Measurements from ENCODE around the gene DCN. TPM values are rescaled to one million over a fixed set of nuclear protein-coding genes. Genes with fewer than 3 reads are reported as not detected.

DCN gene
- total RNA-seq, 1 donor from 2014 or later: not detected

DNA sequence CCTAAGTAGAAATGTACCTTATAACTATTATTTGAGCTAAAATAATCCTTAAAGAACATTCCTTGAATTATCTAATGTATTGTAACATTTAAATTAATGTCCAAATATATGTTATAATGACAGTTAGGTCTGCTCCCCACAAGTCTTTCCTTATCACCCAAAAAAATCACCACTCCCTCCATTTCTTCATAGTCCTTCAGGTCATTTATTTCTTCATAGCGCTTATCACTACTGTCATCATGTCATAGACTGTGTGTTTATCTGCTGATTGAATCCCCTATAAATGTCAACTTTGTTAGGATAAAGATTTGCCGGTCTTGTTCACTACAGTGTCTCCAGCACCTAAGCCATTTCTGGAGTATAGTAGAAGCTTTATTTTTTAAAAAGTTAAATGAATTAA, 83.3 kb downstream of the DCN start:
- Histone ChIP-seq H3F3A (ENCODE audit: low read depth) (no peaks in the 10 kb centered on the region), H3K4me2 (no peak overlapping the region), H3K27me3 (no peaks in the 10 kb centered on the region), H3K27ac (no peak overlapping the region), H3K9me3 (ENCODE audit: low read depth) (no peaks in the 10 kb centered on the region), H3K4me3 (no peak overlapping the region), H3K79me2 (ENCODE audit: low read depth) (no peaks in the 10 kb centered on the region), H3K4me1 (no peaks in the 10 kb centered on the region), H3K36me3 (no peaks in the 10 kb centered on the region), H2AFZ (replicated peaks) (no peak overlapping the region), H4K20me1 (ENCODE audit: low read depth) (no peaks in the 10 kb centered on the region), H3K9ac (no peak overlapping the region)
- DNase-seq (ENCODE audit: low spot score): no peak
- Mint-ChIP-seq H3K27me3 (ENCODE audit: insufficient read depth, low read depth) (no peaks in the 10 kb centered on the region), H3K4me3 (no peak overlapping the region), H3K36me3 (no peaks in the 10 kb centered on the region), H3K9me3 (no peaks in the 10 kb centered on the region), H3K27ac (peak overlapping the region; percentile 74), H3K4me1 (peaks cover 3% of the 10 kb centered on the region)
- TF ChIP-seq EZH2 (IDR thresholded peaks at IDR 0.05) (no peak), EZH2phosphoT487 (IDR thresholded peaks at IDR 0.05) (no peak)
- TF ChIP-seq, protein P1, sequence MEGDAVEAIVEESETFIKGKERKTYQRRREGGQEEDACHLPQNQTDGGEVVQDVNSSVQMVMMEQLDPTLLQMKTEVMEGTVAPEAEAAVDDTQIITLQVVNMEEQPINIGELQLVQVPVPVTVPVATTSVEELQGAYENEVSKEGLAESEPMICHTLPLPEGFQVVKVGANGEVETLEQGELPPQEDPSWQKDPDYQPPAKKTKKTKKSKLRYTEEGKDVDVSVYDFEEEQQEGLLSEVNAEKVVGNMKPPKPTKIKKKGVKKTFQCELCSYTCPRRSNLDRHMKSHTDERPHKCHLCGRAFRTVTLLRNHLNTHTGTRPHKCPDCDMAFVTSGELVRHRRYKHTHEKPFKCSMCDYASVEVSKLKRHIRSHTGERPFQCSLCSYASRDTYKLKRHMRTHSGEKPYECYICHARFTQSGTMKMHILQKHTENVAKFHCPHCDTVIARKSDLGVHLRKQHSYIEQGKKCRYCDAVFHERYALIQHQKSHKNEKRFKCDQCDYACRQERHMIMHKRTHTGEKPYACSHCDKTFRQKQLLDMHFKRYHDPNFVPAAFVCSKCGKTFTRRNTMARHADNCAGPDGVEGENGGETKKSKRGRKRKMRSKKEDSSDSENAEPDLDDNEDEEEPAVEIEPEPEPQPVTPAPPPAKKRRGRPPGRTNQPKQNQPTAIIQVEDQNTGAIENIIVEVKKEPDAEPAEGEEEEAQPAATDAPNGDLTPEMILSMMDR (IDR thresholded peaks at IDR 0.05): no peak

GRCh38 chr12:91098941-91099340, 83.7 kb downstream of the DCN start:
- Histone ChIP-seq H3K36me3 (no peaks in the 10 kb centered on the region), H3K27ac (no peak overlapping the region), H3K4me2 (no peak overlapping the region), H3K4me3 (no peak overlapping the region), H2AFZ (replicated peaks) (no peak overlapping the region), H4K20me1 (ENCODE audit: low read depth) (no peaks in the 10 kb centered on the region), H3K4me1 (no peaks in the 10 kb centered on the region), H3K79me2 (ENCODE audit: low read depth) (no peaks in the 10 kb centered on the region), H3K9me3 (ENCODE audit: low read depth) (no peaks in the 10 kb centered on the region), H3K9ac (no peak overlapping the region), H3K27me3 (no peaks in the 10 kb centered on the region), H3F3A (ENCODE audit: low read depth) (no peaks in the 10 kb centered on the region)
- TF ChIP-seq, protein P1 (IDR thresholded peaks at IDR 0.05): no peak
- TF ChIP-seq EZH2 (IDR thresholded peaks at IDR 0.05): no peak
- TF ChIP-seq EZH2phosphoT487 (IDR thresholded peaks at IDR 0.05): no peak
- no peak overlapping the region for H3K4me3 Mint-ChIP-seq
- DNase-seq (ENCODE audit: low spot score): no peak
- no peaks in the 10 kb centered on the region for H3K9me3 Mint-ChIP-seq
- H3K27ac Mint-ChIP-seq: no peak overlapping the region
- H3K36me3 Mint-ChIP-seq: no peaks in the 10 kb centered on the region
- no peaks in the 10 kb centered on the region for H3K27me3 Mint-ChIP-seq (ENCODE audit: insufficient read depth, low read depth)
- H3K4me1 Mint-ChIP-seq: peaks cover 3% of the 10 kb centered on the region

DNA sequence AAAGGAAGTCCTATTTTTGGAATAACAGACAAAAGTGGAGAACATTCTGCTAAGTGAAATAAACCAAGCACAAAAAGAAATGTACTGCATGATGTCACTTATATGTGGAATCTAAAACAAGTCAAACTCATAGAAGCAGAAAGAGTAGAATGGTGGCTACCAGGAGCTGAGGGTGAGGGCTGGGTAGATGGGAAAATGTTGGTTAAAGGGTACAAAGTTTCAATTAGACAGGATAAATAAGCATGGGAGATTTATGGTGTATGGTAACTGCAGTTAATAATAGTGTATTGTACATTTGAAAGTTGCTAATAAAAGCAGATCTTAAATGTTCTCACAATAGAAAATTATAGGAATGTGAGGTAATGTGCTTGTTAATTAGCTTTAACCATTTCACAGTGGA, 84.2 kb downstream of the DCN start:
- no peak overlapping the region for H3K27ac Mint-ChIP-seq
- no peak overlapping the region for H2AFZ ChIP-seq (replicated peaks)
- H3K27me3 ChIP-seq: no peaks in the 10 kb centered on the region
- H3K9ac ChIP-seq: no peak overlapping the region
- H3K4me2 ChIP-seq: no peak overlapping the region
- H3K4me3 Mint-ChIP-seq: no peak overlapping the region
- no peak for DNase-seq (ENCODE audit: low spot score)
- no peak overlapping the region for H3K4me3 ChIP-seq
- no peaks in the 10 kb centered on the region for H4K20me1 ChIP-seq (ENCODE audit: low read depth)
- no peaks in the 10 kb centered on the region for H3K36me3 Mint-ChIP-seq
- H3K9me3 Mint-ChIP-seq: no peaks in the 10 kb centered on the region
- no peak overlapping the region for H3K27ac ChIP-seq
- no peaks in the 10 kb centered on the region for H3K4me1 ChIP-seq
- no peaks in the 10 kb centered on the region for H3K79me2 ChIP-seq (ENCODE audit: low read depth)
- no peaks in the 10 kb centered on the region for H3F3A ChIP-seq (ENCODE audit: low read depth)
- H3K9me3 ChIP-seq (ENCODE audit: low read depth): no peaks in the 10 kb centered on the region
- H3K27me3 Mint-ChIP-seq (ENCODE audit: insufficient read depth, low read depth): no peaks in the 10 kb centered on the region
- no peaks in the 10 kb centered on the region for H3K36me3 ChIP-seq
- H3K4me1 Mint-ChIP-seq: peaks cover 3% of the 10 kb centered on the region
- TF ChIP-seq EZH2phosphoT487 (IDR thresholded peaks at IDR 0.05): no peak
- no peak for TF ChIP-seq EZH2 (IDR thresholded peaks at IDR 0.05)
- TF ChIP-seq, protein P1 (IDR thresholded peaks at IDR 0.05): no peak

Measured in neural progenitor cell (in vitro differentiated cells).